IPS-11a (cell line): ENCODE data around the gene DLGAP1.
"Not testable (repeated sequence)": the region's sequence is repeated elsewhere in the genome, so short reads cannot be mapped to it uniquely, and the experiment has no call there.

Experiments
- H3K4me3 ChIP-seq: one replicate; pipeline ENCODE4 v1.5.1; 2013; ENCODE audit warnings: low read depth, low read length, control low read depth

DLGAP1 gene

GRCh38 chr18:4455113-4455811 lies at the start of gene DLGAP1:
DLGAP1 (minus strand) TSS chr18:4455307.
- peak within 1 kb of the TSS; percentile 75 for H3K4me3 ChIP-seq

- not testable (repeated sequence) for H3K4me3 ChIP-seq
Measured at GRCh38 chr18:4494703-4495284, 39.7 kb upstream of the DLGAP1 start.

GRCh38 chr18:4468511-4468910 lies 13.4 kb upstream of the DLGAP1 start:
- H3K4me3 ChIP-seq, result no peak overlapping the region

- H3K4me3 ChIP-seq, result peak overlapping the region; percentile 75
Measured at GRCh38 chr18:4454537-4455112, 482 bp downstream of the DLGAP1 start.

GRCh38 chr18:4453874-4454536 lies 1.1 kb downstream of the DLGAP1 start:
- peak overlapping the region; percentile 75 for H3K4me3 ChIP-seq

- peak overlapping the region; percentile 75 for H3K4me3 ChIP-seq
Measured at GRCh38 chr18:4453567-4453873, 1.6 kb downstream of the DLGAP1 start.

- no peak overlapping the region for H3K4me3 ChIP-seq
Measured at GRCh38 chr18:4450065-4450658, 4.9 kb downstream of the DLGAP1 start.

- H3K4me3 ChIP-seq, result no peak overlapping the region
Measured at GRCh38 chr18:4445902-4446301, 9.2 kb downstream of the DLGAP1 start.

- H3K4me3 ChIP-seq, result no peak overlapping the region
Measured at GRCh38 chr18:4444306-4444705, 10.8 kb downstream of the DLGAP1 start.

- no peak overlapping the region for H3K4me3 ChIP-seq
Measured at GRCh38 chr18:4441098-4441497, 14.0 kb downstream of the DLGAP1 start.

- no peak overlapping the region for H3K4me3 ChIP-seq
Measured at GRCh38 chr18:4438938-4439337, 16.2 kb downstream of the DLGAP1 start.

GRCh38 chr18:4433717-4434116 lies 21.4 kb downstream of the DLGAP1 start:
- H3K4me3 ChIP-seq, result no peak overlapping the region

- H3K4me3 ChIP-seq, result no peak overlapping the region
Measured at GRCh38 chr18:4430836-4431235, 24.3 kb downstream of the DLGAP1 start.

GRCh38 chr18:4417714-4418113 lies 37.4 kb downstream of the DLGAP1 start:
- no peak overlapping the region for H3K4me3 ChIP-seq

- no peak overlapping the region for H3K4me3 ChIP-seq
Measured at GRCh38 chr18:4416976-4417375, 38.1 kb downstream of the DLGAP1 start.

- no peak overlapping the region for H3K4me3 ChIP-seq
Measured at GRCh38 chr18:4412286-4412685, 42.8 kb downstream of the DLGAP1 start.

- no peak overlapping the region for H3K4me3 ChIP-seq
Measured at GRCh38 chr18:4406856-4407255, 48.3 kb downstream of the DLGAP1 start.

GRCh38 chr18:4405965-4406364 lies 49.1 kb downstream of the DLGAP1 start:
- H3K4me3 ChIP-seq, result no peak overlapping the region

- no peak overlapping the region for H3K4me3 ChIP-seq
Measured at GRCh38 chr18:4403836-4404235, 51.3 kb downstream of the DLGAP1 start.

- no peak overlapping the region for H3K4me3 ChIP-seq
Measured at GRCh38 chr18:4400911-4401310, 54.2 kb downstream of the DLGAP1 start.

- no peak overlapping the region for H3K4me3 ChIP-seq
Measured at GRCh38 chr18:4399929-4400328, 55.2 kb downstream of the DLGAP1 start.

GRCh38 chr18:4394700-4395099 lies 60.4 kb downstream of the DLGAP1 start:
- H3K4me3 ChIP-seq, result no peak overlapping the region
